GM12891 (cell line): Measurements from ENCODE around the gene TTC4.

ENCODE experiments used
- POLR2A ChIP-seq: IDR thresholded peaks from 2 replicates; pipeline ENCODE4 v1.6.1; 2011; ENCODE audit warnings: low read depth, low read length, control low read depth
- POLR2AphosphoS5 ChIP-seq: IDR thresholded peaks from 2 replicates; pipeline ENCODE4 v1.6.1; 2011; ENCODE audit warnings: low read depth, low read length, control low read depth
- TAF1 ChIP-seq: IDR thresholded peaks from 2 replicates; pipeline ENCODE4 v1.6.1; 2011; ENCODE audit warnings: low read depth, low read length, control low read depth

- TF ChIP-seq POLR2A (no peak), POLR2AphosphoS5 (no peak), TAF1 (no peak)
Observed at GRCh38 chr1:54685335-54685905, 30.2 kb upstream of the TTC4 start.
